Measurements from ENCODE around the gene HMCN1.

- TF ChIP-seq, protein P1, sequence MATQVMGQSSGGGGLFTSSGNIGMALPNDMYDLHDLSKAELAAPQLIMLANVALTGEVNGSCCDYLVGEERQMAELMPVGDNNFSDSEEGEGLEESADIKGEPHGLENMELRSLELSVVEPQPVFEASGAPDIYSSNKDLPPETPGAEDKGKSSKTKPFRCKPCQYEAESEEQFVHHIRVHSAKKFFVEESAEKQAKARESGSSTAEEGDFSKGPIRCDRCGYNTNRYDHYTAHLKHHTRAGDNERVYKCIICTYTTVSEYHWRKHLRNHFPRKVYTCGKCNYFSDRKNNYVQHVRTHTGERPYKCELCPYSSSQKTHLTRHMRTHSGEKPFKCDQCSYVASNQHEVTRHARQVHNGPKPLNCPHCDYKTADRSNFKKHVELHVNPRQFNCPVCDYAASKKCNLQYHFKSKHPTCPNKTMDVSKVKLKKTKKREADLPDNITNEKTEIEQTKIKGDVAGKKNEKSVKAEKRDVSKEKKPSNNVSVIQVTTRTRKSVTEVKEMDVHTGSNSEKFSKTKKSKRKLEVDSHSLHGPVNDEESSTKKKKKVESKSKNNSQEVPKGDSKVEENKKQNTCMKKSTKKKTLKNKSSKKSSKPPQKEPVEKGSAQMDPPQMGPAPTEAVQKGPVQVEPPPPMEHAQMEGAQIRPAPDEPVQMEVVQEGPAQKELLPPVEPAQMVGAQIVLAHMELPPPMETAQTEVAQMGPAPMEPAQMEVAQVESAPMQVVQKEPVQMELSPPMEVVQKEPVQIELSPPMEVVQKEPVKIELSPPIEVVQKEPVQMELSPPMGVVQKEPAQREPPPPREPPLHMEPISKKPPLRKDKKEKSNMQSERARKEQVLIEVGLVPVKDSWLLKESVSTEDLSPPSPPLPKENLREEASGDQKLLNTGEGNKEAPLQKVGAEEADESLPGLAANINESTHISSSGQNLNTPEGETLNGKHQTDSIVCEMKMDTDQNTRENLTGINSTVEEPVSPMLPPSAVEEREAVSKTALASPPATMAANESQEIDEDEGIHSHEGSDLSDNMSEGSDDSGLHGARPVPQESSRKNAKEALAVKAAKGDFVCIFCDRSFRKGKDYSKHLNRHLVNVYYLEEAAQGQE (IDR thresholded peaks at IDR 0.05; ENCODE audit: insufficient read depth in 1 of 2, low read depth in 2 of 2, low read length in 2 of 2): no peak
- TF ChIP-seq POLR2AphosphoS5 (IDR thresholded peaks at IDR 0.05; ENCODE audit: low read depth, low read length): no peak
Measured at GRCh38 chr1:185966471-185966870, 232.3 kb downstream of the HMCN1 start.
